ENCODE results near the gene KLHL40.

The KLHL40 gene

GRCh38 chr3:42662813-42663535, 22.4 kb upstream of the KLHL40 start:
- no peak overlapping the region for H3K4me3 ChIP-seq (ENCODE audit: low read depth, low read length)
- no peak for TF ChIP-seq CTCF (IDR thresholded peaks at IDR 0.05; ENCODE audit: insufficient read depth, low read length, missing control alignments)
- no peak for DNase-seq (ENCODE audit: low read depth, low spot score)
- CTCF ChIA-PET = interaction anchor here (1.0 to 1.2 kb wide), 2 partner anchors 82 to 220 kb away, joined by 3 to 4 read pairs; no protein-coding TSS in a partner anchor
- POLR2A ChIA-PET = no interaction called here

- no peak overlapping the region for H3K4me3 ChIP-seq (ENCODE audit: low read depth, low read length)
- DNase-seq (ENCODE audit: low read depth, low spot score) = no peak
- ChIA-PET POLR2A (interaction anchor here (0.7 kb wide), 2 partner anchors 11 to 37 kb away, joined by 3 to 4 read pairs; no protein-coding TSS in a partner anchor), CTCF (interaction anchor here (1.0 kb wide), 1 partner anchor 82 kb away, joined by 4 read pairs; no protein-coding TSS in a partner anchor)
- no peak for TF ChIP-seq CTCF (IDR thresholded peaks at IDR 0.05; ENCODE audit: insufficient read depth, low read length, missing control alignments)
These were observed 21.5 kb upstream of the KLHL40 start for GRCh38 chr3:42663581-42664437.

GRCh38 chr3:42664438-42664803, 20.9 kb upstream of the KLHL40 start:
- POLR2A ChIA-PET = interaction anchor here (0.7 to 1.5 kb wide), 3 partner anchors 10 to 37 kb away, joined by 3 to 4 read pairs (median 4); no protein-coding TSS in a partner anchor
- no peak overlapping the region for H3K4me3 ChIP-seq (ENCODE audit: low read depth, low read length)
- TF ChIP-seq CTCF (IDR thresholded peaks at IDR 0.05; ENCODE audit: insufficient read depth, low read length, missing control alignments) = no peak
- CTCF ChIA-PET = no interaction called here
- no peak for DNase-seq (ENCODE audit: low read depth, low spot score)

GRCh38 chr3:42665050-42665878, 20.1 kb upstream of the KLHL40 start:
- no peak overlapping the region for H3K4me3 ChIP-seq (ENCODE audit: low read depth, low read length)
- DNase-seq (ENCODE audit: low read depth, low spot score) = no peak
- CTCF ChIA-PET = interaction anchor here (2.1 kb wide), 1 partner anchor 11 kb away, joined by 9 read pairs; the partner anchor contains the start of gene ZBTB47
- TF ChIP-seq CTCF (IDR thresholded peaks at IDR 0.05; ENCODE audit: insufficient read depth, low read length, missing control alignments) = no peak
- POLR2A ChIA-PET = interaction anchor here (1.5 kb wide), 1 partner anchor 13 kb away, joined by 4 read pairs; no protein-coding TSS in a partner anchor

GRCh38 chr3:42666022-42666421, 19.3 kb upstream of the KLHL40 start:
- ChIA-PET CTCF (interaction anchor here (2.1 kb wide), 1 partner anchor 11 kb away, joined by 9 read pairs; the partner anchor contains the start of gene ZBTB47), POLR2A (interaction anchor here (1.5 kb wide), 1 partner anchor 14 kb away, joined by 4 read pairs; no protein-coding TSS in a partner anchor)
- no peak for DNase-seq (ENCODE audit: low read depth, low spot score)
- TF ChIP-seq CTCF (IDR thresholded peaks at IDR 0.05; ENCODE audit: insufficient read depth, low read length, missing control alignments) = no peak
- no peak overlapping the region for H3K4me3 ChIP-seq (ENCODE audit: low read depth, low read length)
